Heart left ventricle (tissue), 16 donors: ENCODE results near the gene BICDL2. TPM values are rescaled to one million over a fixed set of nuclear protein-coding genes. Genes with fewer than 3 reads are reported as not detected.

Experiments used
- ATAC-seq, 4 donors: fragments of 200-7000 bp; cut with Tn5 transposase; one replicate each; pipeline ENCODE4 v1.9.1; 2020 to 2022; ENCODE audit warnings: moderate library complexity in 4 of 4, mild to moderate bottlenecking in 3 of 4, moderate number of reproducible peaks in 1 of 4
- DNase-seq, 5 donors: peaks; one replicate each; pipeline ENCODE4 v3.0.0-alpha.2; 2020
- H3K27ac ChIP-seq, 12 donors: fragments of 200-600 bp; sonication (generic) in 4 of 12; one replicate each; pipeline versions ENCODE4 v1.5.0 to v1.8.0; 2016 to 2022; ENCODE audit warnings: mild to moderate bottlenecking in 2 of 12
- H3K27me3 ChIP-seq, 9 donors: fragments of 200-600 bp; sonication (generic) in 2 of 9; one replicate each; pipeline versions ENCODE4 v1.5.1 to v1.8.0; 2016 to 2022; ENCODE audit warnings: mild to moderate bottlenecking in 3 of 9
- H3K36me3 ChIP-seq, 9 donors: fragments of 200-600 bp; sonication (generic) in 2 of 9; one replicate each; pipeline versions ENCODE4 v1.5.0 to v1.8.0; 2018 to 2022; ENCODE audit warnings: mild to moderate bottlenecking in 2 of 9
- H3K4me1 ChIP-seq, 12 donors: fragments of 200-600 bp; sonication (generic) in 4 of 12; one replicate each; pipeline versions ENCODE4 v1.5.0 to v1.8.0; 2016 to 2022; ENCODE audit warnings: mild to moderate bottlenecking in 3 of 12
- H3K4me3 ChIP-seq, 12 donors: fragments of 200-600 bp; sonication (generic) in 4 of 12; one replicate each; pipeline versions ENCODE4 v1.5.0 to v1.8.0; 2017 to 2022; ENCODE audit warnings: mild to moderate bottlenecking in 9 of 12, moderate library complexity in 4 of 12
- H3K9me3 ChIP-seq, 12 donors: fragments of 200-600 bp; sonication (generic) in 4 of 12; one replicate each; pipeline versions ENCODE4 v1.5.0 to v1.8.0; 2016 to 2022; ENCODE audit warnings: mild to moderate bottlenecking in 1 of 12
- POLR2A ChIP-seq, 2 donors: fragments of 450-650 bp; IDR thresholded peaks; one replicate each; pipeline ENCODE4 v1.6.1; 2017; ENCODE audit warnings: antibody characterized with exemption in 2 of 2, mild to moderate bottlenecking in 2 of 2, moderate library complexity in 2 of 2
- WGBS, 4 donors: extraction: QIAGEN DNeasy Blood & Tissue Kit in 2 of 4; methylation state at CpG; one replicate each; pipeline versions ENCODE4 v1.1.5 to v1.1.7; 2013 to 2018; 5-methylcytosine and 5-hydroxymethylcytosine counted together
- intact Hi-C, 10 donors: fragments of 100-400 bp; cut with DNase I; formaldehyde crosslinking; loops; one replicate each; pipeline versions ENCODE4 v1.11.1 to v1.14.2; 2022
- polyA plus RNA-seq, 2 donors: library from polyadenylated mRNA; stranded (reverse); fragments of 200-250 nt; gene quantifications; one replicate each; pipeline ENCODE4 v1.2.3, GENCODE V29; 2013
- total RNA-seq, 9 donors: library from RNA; depleted of rRNA in 2 of 9; stranded (reverse); fragments of >200 nt in 2 of 9; fragmentation: NEBNext Ultra II Directional in 3 of 9; extraction: Animal tissue kit (Norgen Biotek cat#: 25700) in 3 of 9; gene quantifications; one replicate each; pipeline versions ENCODE4 v1.1.0 to v1.2.4, GENCODE V29; 2016 to 2023
- TF ChIP-seq, protein P1 (sequence below), 12 donors: fragments of 200-600 bp; sonication (generic) in 4 of 12; IDR thresholded peaks; one replicate each; pipeline versions ENCODE4 v1.5.0 to v1.8.0; 2018 to 2022; ENCODE audit warnings: antibody characterized with exemption in 12 of 12, mild to moderate bottlenecking in 5 of 12
- donor health status: ischemic (EF 13 %, LVEDD 7.1; RV severe dilation, severe dysfunction).
- donor health status: healthy with polysubstance abuse.
- donor health status: DM: no; HTN: yes; CAD: no.
- donor health status: DM: no; HTN: no; CAD: no.
- donor health status: ischemic (EF 25% LVEDD 6.9; RV normal size, moderate dysfunction).
- donor health status: ischemic (EF 25% LVEDD 5.7; RV mildly dilated, moderate dysfunction).
- donor health status: healthy.
- donor health status: DM: yes; HTN: yes; CAD: no.
- donor health status: ischemic (EF 35%, LVEDD 5.7; RV mildly dilated, moderate dysfunction).
- donor health status: nonischemic (EF 11% LVEDD 7.7; RV severe dilation, severe dysfunction).
- donor health status: DM: yes; HTN: yes; CAD: no.
- donor health status: PGD.
- donor health status: ischemic (EF 29% LVEDD 5.4; RV normal size, mild dysfunction).
- donor health status: nonischemic (EF 23%, LVEDD 6.1; RV moderate dilation, normal function).

The BICDL2 gene
- total and polyA plus RNA-seq, 11 donors: 0.07 TPM; not detected in 10

- no peak for ATAC-seq
- 87 to 92% (median 91%) methylated on average over 6 of the region's 6 CpGs for WGBS, 4 donors
- H3K4me3 ChIP-seq: no peak overlapping the region
- H3K27ac ChIP-seq: no peak overlapping the region
- no peaks in the 10 kb centered on the region for H3K9me3 ChIP-seq
- TF ChIP-seq POLR2A (IDR thresholded peaks at IDR 0.05): no peak
- TF ChIP-seq, protein P1, sequence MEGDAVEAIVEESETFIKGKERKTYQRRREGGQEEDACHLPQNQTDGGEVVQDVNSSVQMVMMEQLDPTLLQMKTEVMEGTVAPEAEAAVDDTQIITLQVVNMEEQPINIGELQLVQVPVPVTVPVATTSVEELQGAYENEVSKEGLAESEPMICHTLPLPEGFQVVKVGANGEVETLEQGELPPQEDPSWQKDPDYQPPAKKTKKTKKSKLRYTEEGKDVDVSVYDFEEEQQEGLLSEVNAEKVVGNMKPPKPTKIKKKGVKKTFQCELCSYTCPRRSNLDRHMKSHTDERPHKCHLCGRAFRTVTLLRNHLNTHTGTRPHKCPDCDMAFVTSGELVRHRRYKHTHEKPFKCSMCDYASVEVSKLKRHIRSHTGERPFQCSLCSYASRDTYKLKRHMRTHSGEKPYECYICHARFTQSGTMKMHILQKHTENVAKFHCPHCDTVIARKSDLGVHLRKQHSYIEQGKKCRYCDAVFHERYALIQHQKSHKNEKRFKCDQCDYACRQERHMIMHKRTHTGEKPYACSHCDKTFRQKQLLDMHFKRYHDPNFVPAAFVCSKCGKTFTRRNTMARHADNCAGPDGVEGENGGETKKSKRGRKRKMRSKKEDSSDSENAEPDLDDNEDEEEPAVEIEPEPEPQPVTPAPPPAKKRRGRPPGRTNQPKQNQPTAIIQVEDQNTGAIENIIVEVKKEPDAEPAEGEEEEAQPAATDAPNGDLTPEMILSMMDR (IDR thresholded peaks at IDR 0.05): no peak
- no peak for DNase-seq
- H3K4me1 ChIP-seq: peaks cover 0 to 63% (median 31%) of the 10 kb centered on the region in 12 donors
- H3K36me3 ChIP-seq: peaks cover 0 to 3% (median 0%) of the 10 kb centered on the region in 9 donors
- intact Hi-C loops: loop anchor here in 3 of 10 donors (5.0 kb wide), 3 partner anchors 35 to 100 kb away; partner anchors contain the start of gene ZSCAN10 (in 1 of the 3)
- H3K27me3 ChIP-seq: no peaks in the 10 kb centered on the region
These were observed 25.8 kb upstream of the BICDL2 start for GRCh38 chr16:3062553-3062952.

- ATAC-seq (no peak), DNase-seq (no peak)
- Histone ChIP-seq H3K36me3 (no peaks in the 10 kb centered on the region), H3K27ac (peak overlapping the region in 6 of 12 donors; percentile 87 to 92 (median 88)), H3K9me3 (no peaks in the 10 kb centered on the region), H3K27me3 (no peaks in the 10 kb centered on the region), H3K4me3 (no peak overlapping the region), H3K4me1 (peaks cover 0 to 68% (median 26%) of the 10 kb centered on the region in 12 donors)
- TF ChIP-seq, protein P1 (IDR thresholded peaks at IDR 0.05): no peak
- TF ChIP-seq POLR2A (IDR thresholded peaks at IDR 0.05): no peak
- WGBS, 4 donors: 59 to 72% (median 69%) methylated on average over 10 to 14 of the region's 14 CpGs
- intact Hi-C loops: loop anchor here in 3 of 10 donors (5.0 kb wide), 3 partner anchors 37 to 102 kb away; partner anchors contain the start of gene ZSCAN10 (in 1 of the 3)
These were observed 23.8 kb upstream of the BICDL2 start for GRCh38 chr16:3060339-3061127.

- WGBS, 4 donors: 55 to 66% (median 56%) methylated on average over 9 of the region's 9 CpGs
- ATAC-seq (peak in 1 of 4 donors; percentile 9), DNase-seq (no peak)
These were observed 23.0 kb upstream of the BICDL2 start for GRCh38 chr16:3059723-3060242.

More at GRCh38 chr16:3059723-3060242, 23.0 kb upstream of the BICDL2 start:
- intact Hi-C loops: loop anchor here (1.0 to 10.0 kb wide), 15 partner anchors 27 to 395 kb away; partner anchors contain the start of genes ZNF205 (in 1 of the 10) and ZSCAN10 (in 1 of the 10)
- Histone ChIP-seq H3K4me1 (peaks cover 0 to 68% (median 23%) of the 10 kb centered on the region in 12 donors), H3K4me3 (peak overlapping the region; percentile 26 to 99 (median 91)), H3K9me3 (no peaks in the 10 kb centered on the region), H3K36me3 (no peaks in the 10 kb centered on the region), H3K27me3 (no peaks in the 10 kb centered on the region), H3K27ac (peak overlapping the region in 11 of 12 donors; percentile 81 to 94 (median 89))
- no peak for TF ChIP-seq POLR2A (IDR thresholded peaks at IDR 0.05)
- TF ChIP-seq, protein P1 (IDR thresholded peaks at IDR 0.05): no peak
